SK-N-SH (cell line): ENCODE data around the gene KAT6B.

ENCODE experiments used
- EP300 ChIP-seq, 2 experiments: IDR thresholded peaks; 2 replicates each; pipeline versions ENCODE4 v1.4.0 to v1.6.1; 2012; ENCODE audit warnings: borderline replicate concordance in 1 of 2, low read depth in 1 of 2, low read length in 1 of 2
- EZH2phosphoT487 ChIP-seq: fragments of 200-600 bp; sonication (generic); IDR thresholded peaks from 2 replicates; pipeline ENCODE4 v1.6.1; 2017; ENCODE audit warnings: low read depth, mixed run types, mild to moderate bottlenecking, antibody characterized with exemption, moderate library complexity, borderline replicate concordance
- GABPA ChIP-seq: IDR thresholded peaks from 2 replicates; pipeline ENCODE4 v1.4.0; 2012; ENCODE audit warnings: low read depth, mild to moderate bottlenecking
- JUND ChIP-seq: IDR thresholded peaks from 2 replicates; pipeline ENCODE4 v1.4.0; 2012
- POLR2AphosphoS5 ChIP-seq: IDR thresholded peaks from 2 replicates; pipeline ENCODE4 v1.6.1; 2012; ENCODE audit warnings: low read depth, low read length
- RXRA ChIP-seq: IDR thresholded peaks from 2 replicates; pipeline ENCODE4 v1.4.0; 2012; ENCODE audit warnings: low read depth, mild to moderate bottlenecking, borderline replicate concordance
- TEAD4 ChIP-seq: IDR thresholded peaks from 2 replicates; pipeline ENCODE4 v1.4.0; 2012; ENCODE audit warnings: mild to moderate bottlenecking, borderline replicate concordance; ENCODE audit not compliant: insufficient read depth
- YY1 ChIP-seq: IDR thresholded peaks from 2 replicates; pipeline ENCODE4 v1.4.0; 2012; ENCODE audit warnings: low read depth, mild to moderate bottlenecking
- TF ChIP-seq, protein P1 (sequence below): fragments of 200-600 bp; sonication (generic); IDR thresholded peaks from 2 replicates; pipeline ENCODE4 v1.6.1; 2017; ENCODE audit warnings: antibody characterized with exemption, mild to moderate bottlenecking, moderate library complexity

DNA sequence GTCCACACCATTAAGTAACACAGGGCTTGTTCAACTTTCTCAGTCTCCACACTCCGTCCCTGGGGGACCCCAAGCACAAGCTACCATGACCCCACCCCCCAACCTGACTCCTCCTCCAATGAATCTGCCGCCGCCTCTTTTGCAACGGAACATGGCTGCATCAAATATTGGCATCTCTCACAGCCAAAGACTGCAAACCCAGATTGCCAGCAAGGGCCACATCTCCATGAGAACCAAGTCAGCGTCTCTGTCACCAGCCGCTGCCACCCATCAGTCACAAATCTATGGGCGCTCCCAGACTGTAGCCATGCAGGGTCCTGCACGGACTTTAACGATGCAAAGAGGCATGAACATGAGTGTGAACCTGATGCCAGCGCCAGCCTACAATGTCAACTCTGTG is 204.0 kb downstream of the KAT6B start:
- TF ChIP-seq POLR2AphosphoS5 (no peak), RXRA (no peak), EP300 (IDR thresholded peaks at IDR 0.05; ENCODE audit: borderline replicate concordance in 1 of 2, low read depth in 1 of 2, low read length in 1 of 2) (no peak), EZH2phosphoT487 (no peak), JUND (no peak), YY1 (no peak), TEAD4 (no peak), GABPA (no peak)
- TF ChIP-seq, protein P1, sequence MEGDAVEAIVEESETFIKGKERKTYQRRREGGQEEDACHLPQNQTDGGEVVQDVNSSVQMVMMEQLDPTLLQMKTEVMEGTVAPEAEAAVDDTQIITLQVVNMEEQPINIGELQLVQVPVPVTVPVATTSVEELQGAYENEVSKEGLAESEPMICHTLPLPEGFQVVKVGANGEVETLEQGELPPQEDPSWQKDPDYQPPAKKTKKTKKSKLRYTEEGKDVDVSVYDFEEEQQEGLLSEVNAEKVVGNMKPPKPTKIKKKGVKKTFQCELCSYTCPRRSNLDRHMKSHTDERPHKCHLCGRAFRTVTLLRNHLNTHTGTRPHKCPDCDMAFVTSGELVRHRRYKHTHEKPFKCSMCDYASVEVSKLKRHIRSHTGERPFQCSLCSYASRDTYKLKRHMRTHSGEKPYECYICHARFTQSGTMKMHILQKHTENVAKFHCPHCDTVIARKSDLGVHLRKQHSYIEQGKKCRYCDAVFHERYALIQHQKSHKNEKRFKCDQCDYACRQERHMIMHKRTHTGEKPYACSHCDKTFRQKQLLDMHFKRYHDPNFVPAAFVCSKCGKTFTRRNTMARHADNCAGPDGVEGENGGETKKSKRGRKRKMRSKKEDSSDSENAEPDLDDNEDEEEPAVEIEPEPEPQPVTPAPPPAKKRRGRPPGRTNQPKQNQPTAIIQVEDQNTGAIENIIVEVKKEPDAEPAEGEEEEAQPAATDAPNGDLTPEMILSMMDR, result no peak
